Kidney epithelial cell (primary cell): ENCODE measurements around the gene POLL. TPM values are rescaled to one million over a fixed set of nuclear protein-coding genes. Genes with fewer than 3 reads are reported as not detected.

Experiments used
- DNase-seq: peaks from one replicate; pipeline ENCODE4 v3.0.0-alpha.2; 2010; ENCODE audit warnings: low read depth
- H3K27me3 ChIP-seq: 2 replicates; pipeline ENCODE4 v1.6.0; 2011; ENCODE audit warnings: low read length; ENCODE audit not compliant: control insufficient read depth, insufficient read depth
- H3K36me3 ChIP-seq: 2 replicates; pipeline ENCODE4 v1.5.1; 2011; ENCODE audit warnings: low read length; ENCODE audit not compliant: control insufficient read depth, insufficient read depth
- H3K4me3 ChIP-seq: 2 replicates; pipeline ENCODE4 v1.5.1; 2011; ENCODE audit warnings: low read depth, mild to moderate bottlenecking, control low read depth, low read length
- total RNA-seq: library from RNA; depleted of rRNA; stranded (reverse); fragments of >200 nt; gene quantifications from 2 replicates; pipeline ENCODE4 v1.2.3, GENCODE V29; 2015
- TF ChIP-seq, protein P1 (sequence below): IDR thresholded peaks from 2 replicates; pipeline ENCODE4 v1.5.1; 2011; ENCODE audit warnings: mild to moderate bottlenecking, moderate library complexity, low read length, control low read depth, inconsistent platforms; ENCODE audit not compliant: insufficient read depth, poor library complexity, severe bottlenecking

The POLL gene
- total RNA-seq, 1 donor from 2014 or later: 24.0 TPM

DNA sequence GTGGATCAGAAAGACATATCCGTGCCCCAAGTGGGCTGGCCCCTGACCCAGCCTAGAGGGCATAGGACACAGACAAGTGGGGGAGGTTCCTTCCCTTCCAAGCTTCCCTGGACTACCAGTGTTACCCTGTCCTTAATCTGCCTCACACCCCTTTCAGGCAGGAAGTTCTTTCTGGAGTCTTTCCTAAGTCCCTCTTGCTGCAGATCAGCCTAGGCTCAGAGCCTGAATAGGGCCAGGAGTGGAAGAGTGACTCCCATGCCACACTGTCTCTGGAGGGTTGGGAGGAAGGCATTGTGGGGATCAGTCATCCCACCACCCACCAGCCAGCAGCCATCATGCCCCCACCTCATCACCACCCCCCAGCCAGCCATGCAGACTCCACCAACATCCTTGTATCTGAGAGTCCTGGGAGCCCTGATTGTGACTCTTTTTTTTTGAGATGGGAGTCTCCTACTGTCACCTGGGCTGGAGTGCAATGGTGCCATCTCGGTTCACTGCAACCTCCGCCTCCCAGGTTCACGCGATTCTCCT is 22.6 kb downstream of the POLL start:
- no peak overlapping the region for H3K4me3 ChIP-seq
- no peak for DNase-seq
- peaks cover 62% of the 10 kb centered on the region for H3K27me3 ChIP-seq

GRCh38 chr10:101564490-101564991 is 23.5 kb downstream of the POLL start:
- H3K4me3 ChIP-seq: no peak overlapping the region
- H3K36me3 ChIP-seq: no peaks in the 10 kb centered on the region
- peaks cover 56% of the 10 kb centered on the region for H3K27me3 ChIP-seq
- no peak for DNase-seq
- TF ChIP-seq, protein P1, sequence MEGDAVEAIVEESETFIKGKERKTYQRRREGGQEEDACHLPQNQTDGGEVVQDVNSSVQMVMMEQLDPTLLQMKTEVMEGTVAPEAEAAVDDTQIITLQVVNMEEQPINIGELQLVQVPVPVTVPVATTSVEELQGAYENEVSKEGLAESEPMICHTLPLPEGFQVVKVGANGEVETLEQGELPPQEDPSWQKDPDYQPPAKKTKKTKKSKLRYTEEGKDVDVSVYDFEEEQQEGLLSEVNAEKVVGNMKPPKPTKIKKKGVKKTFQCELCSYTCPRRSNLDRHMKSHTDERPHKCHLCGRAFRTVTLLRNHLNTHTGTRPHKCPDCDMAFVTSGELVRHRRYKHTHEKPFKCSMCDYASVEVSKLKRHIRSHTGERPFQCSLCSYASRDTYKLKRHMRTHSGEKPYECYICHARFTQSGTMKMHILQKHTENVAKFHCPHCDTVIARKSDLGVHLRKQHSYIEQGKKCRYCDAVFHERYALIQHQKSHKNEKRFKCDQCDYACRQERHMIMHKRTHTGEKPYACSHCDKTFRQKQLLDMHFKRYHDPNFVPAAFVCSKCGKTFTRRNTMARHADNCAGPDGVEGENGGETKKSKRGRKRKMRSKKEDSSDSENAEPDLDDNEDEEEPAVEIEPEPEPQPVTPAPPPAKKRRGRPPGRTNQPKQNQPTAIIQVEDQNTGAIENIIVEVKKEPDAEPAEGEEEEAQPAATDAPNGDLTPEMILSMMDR: no peak

More for the DNA sequence above, 22.6 kb downstream of the POLL start:
- TF ChIP-seq, protein P1: no peak
- no peaks in the 10 kb centered on the region for H3K36me3 ChIP-seq

- TF ChIP-seq, protein P1: no peak
- no peaks in the 10 kb centered on the region for H3K36me3 ChIP-seq
- no peak overlapping the region for H3K4me3 ChIP-seq
- peaks cover 48% of the 10 kb centered on the region for H3K27me3 ChIP-seq
- DNase-seq: no peak
Observed at GRCh38 chr10:101563497-101564040, 24.5 kb downstream of the POLL start.

DNA sequence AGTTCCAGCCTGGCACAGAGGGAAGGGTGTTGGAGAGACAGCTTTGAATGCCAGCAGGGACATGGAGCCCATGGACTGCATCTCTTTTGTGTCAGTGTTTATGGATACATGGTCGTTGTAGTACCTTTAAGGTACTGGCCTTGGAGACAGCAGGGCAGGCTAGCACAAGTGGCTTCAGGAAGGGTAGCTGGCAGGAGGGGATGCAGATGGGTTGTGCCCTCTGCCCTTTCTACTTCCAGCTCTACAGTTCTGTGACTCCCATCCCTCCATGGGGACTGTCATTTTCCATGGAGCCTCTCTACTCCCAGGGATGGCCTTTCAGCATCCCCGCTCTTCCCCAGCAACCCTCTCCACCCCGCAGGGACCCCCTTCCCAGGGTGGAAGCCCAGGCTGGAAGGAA is 25.1 kb downstream of the POLL start:
- Histone ChIP-seq H3K27me3 (peaks cover 42% of the 10 kb centered on the region), H3K36me3 (no peaks in the 10 kb centered on the region), H3K4me3 (no peak overlapping the region)
- TF ChIP-seq, protein P1: no peak
- DNase-seq: no peak

DNA sequence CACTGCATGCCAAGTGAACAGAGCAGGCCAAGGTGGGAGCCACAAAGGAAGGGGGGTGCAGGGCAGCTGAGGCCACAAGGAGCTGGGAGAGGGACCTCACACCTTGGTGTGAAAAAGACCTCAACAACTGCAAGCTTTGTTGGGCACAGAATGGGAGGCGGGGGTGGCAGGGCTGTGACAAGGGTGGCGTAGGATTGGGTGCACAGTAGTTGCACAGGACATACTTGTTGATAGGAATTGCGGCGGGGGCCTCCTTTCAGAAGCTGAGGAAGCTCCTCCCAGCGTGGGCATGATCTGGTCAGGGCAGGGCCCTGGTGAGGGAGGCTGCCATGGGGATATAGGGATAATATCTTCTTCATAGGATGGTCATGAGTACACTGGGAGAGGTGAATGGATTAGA is 25.8 kb downstream of the POLL start:
- peaks cover 36% of the 10 kb centered on the region for H3K27me3 ChIP-seq
- no peak for DNase-seq
- TF ChIP-seq, protein P1: no peak
- no peaks in the 10 kb centered on the region for H3K36me3 ChIP-seq
- H3K4me3 ChIP-seq: no peak overlapping the region
